ENCODE data around the gene SEMA3B.
"Not testable (repeated sequence)": the region's sequence is repeated elsewhere in the genome, so short reads cannot be mapped to it uniquely, and the experiment has no call there.

SEMA3B gene

DNA sequence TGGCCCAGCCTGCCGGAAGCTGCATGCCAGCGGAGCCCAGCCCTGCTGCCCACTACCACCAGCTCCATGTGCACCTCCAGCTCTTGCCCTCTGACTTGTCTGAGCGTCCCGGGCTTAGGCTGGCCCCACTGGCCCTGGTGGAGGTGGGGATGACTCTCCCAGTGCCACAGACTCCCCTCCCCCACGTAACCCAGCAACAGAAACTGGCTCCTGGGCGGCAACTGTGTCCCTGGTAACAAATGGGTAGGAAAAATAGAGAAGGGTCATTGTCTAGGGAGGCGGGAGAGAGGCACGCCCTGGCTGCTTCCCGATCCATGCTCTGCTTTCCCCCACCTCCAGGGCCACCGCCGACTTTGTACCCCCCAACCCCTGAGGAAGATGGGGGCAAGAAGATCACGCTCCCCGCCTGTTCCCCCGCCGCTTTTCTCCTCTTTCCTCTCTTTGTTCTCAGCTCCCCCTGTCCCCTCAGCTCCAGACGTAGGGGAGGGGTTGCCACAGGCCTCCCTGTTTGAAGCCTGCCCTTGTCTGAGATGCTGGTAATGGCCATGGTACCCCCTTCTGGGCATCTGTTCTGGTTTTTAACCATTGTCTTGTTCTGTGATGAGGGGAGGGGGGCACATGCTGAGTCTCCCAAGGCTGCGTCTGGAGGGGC lies 10.8 kb upstream of the SEMA3B start:
- TF ChIP-seq, protein P1, sequence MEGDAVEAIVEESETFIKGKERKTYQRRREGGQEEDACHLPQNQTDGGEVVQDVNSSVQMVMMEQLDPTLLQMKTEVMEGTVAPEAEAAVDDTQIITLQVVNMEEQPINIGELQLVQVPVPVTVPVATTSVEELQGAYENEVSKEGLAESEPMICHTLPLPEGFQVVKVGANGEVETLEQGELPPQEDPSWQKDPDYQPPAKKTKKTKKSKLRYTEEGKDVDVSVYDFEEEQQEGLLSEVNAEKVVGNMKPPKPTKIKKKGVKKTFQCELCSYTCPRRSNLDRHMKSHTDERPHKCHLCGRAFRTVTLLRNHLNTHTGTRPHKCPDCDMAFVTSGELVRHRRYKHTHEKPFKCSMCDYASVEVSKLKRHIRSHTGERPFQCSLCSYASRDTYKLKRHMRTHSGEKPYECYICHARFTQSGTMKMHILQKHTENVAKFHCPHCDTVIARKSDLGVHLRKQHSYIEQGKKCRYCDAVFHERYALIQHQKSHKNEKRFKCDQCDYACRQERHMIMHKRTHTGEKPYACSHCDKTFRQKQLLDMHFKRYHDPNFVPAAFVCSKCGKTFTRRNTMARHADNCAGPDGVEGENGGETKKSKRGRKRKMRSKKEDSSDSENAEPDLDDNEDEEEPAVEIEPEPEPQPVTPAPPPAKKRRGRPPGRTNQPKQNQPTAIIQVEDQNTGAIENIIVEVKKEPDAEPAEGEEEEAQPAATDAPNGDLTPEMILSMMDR (IDR thresholded peaks at IDR 0.05; ENCODE audit: borderline replicate concordance, insufficient read depth, low read depth, low read length), result no peak
- no peak overlapping the region for H3K4me3 ChIP-seq (ENCODE audit: low read depth, low read length)

DNA sequence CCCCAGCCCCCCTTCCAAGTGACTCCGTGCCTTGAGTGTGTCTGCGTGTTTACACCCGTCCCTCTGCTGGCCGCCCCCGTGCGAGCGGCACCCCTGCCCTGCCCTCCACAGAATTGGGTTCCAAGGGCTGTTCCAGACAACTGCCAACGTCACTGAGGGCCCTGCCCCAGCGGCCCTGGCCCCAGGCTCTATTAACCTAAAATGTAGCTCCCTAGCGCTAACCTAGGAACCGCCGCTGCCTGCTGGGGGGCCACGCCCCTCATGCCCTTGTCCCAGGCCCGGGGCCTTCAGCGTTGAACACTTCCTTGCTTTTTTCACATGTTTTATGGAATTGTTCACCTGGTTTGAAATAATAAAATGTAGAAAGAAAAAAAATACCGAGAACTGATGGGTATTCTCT lies 10.0 kb upstream of the SEMA3B start:
- H3K4me3 ChIP-seq (ENCODE audit: low read depth, low read length), result no peak overlapping the region
- TF ChIP-seq, protein P1 (IDR thresholded peaks at IDR 0.05; ENCODE audit: borderline replicate concordance, insufficient read depth, low read depth, low read length), result no peak

DNA sequence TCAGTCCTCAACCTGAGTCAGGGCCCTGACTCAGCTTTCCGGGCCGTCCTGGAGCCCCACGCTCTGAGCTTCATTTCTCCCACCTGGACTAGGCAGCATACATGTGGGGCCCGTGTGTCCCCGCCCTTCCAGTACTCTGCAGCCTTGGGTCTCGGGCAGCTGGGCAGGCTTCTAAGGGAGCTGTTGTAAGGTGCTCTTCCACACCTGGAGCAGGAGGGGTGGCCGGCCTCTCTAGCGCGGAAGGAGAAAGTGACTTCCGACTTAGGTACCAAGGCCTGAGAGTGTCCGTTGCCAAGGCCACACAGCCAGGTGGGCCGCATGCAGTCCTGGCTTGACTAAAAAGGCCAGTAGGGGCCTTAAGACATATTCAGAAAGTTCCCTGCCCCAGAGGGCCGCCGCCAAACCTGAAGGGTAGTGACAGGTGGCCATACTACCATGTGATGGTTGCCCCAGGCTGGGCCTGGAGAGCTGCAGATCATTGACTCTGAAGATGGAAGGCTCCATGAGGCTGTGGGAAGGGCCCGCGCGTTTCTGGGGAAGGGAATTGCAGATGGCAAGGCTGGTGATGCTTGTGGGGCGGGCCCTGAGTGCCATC lies 9.4 kb upstream of the SEMA3B start:
- TF ChIP-seq, protein P1 (IDR thresholded peaks at IDR 0.05; ENCODE audit: borderline replicate concordance, insufficient read depth, low read depth, low read length), result no peak
- peak overlapping the region; percentile 57 for H3K4me3 ChIP-seq (ENCODE audit: low read depth, low read length)

DNA sequence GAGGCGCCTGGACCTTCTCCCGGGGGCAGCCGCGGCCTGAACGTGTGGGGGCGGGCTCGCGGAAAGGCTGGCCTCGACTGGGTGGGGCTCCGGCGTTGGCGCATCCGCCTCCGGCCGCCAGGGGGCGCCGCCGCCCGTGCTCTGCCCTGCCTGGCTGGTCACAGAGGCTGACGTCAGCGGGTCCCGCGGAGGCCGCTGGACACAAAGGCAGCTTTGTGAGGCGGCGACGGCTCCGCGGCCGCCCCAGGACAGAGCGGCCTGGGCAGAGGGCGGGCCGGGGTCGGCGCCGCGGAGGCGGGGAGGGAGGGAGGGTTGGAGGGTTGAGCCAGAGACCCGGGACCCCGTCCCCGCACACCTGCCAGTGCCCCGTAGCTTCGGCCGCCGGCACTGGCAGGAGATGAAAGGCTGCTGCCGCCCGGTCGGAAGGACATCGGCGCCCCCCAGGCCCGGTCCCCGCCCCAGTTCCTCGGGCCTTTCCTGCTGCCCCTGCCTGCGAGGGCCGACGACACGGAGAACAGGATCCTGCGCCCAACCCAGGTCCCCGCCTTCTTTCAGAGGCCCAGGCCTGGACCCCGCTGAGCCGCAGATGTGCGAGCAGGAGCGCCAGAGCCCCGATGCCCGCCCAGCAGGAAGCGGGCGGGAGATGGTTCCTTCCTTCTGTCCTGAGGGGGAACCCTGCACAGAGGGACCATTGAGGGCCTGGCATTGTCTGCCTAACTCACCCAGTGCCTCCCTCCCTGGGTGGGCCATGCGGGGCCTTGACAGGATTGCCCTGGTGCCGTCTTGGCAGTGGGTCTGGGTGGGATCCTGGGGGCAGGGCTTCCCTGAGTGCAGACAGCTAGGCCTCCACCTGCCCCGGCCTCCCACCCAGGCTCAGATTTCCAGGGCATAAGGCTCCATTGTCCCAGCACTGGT lies 8.7 kb upstream of the SEMA3B start:
- H3K4me3 ChIP-seq (ENCODE audit: low read depth, low read length), result peak overlapping the region; percentile 57
- TF ChIP-seq, protein P1 (IDR thresholded peaks at IDR 0.05; ENCODE audit: borderline replicate concordance, insufficient read depth, low read depth, low read length), result peak; percentile 99

DNA sequence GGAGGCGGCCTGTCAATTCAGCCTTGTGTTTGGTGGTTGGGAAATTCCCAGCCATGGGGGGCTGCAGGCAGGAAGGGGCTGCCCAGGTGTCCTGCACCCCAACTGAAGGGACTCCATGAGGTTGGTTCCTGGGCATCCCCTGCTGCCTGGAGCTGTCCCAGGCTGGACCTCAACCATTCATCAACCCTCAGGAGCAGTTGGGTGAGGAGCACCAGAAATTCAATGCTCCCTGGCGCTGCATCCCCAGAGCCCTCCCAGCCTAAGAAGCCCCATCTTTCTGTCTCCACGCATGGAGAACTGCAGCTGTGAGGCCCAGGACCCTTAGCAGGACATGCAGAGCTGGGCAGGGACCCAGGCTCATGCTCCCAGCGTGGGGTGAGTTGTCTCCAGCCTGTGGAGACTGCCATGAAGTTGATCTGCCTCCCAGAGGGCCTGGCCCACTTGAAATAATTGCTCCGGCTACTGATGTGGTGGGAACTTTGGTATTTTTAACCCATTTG lies 8.0 kb upstream of the SEMA3B start:
- H3K4me3 ChIP-seq (ENCODE audit: low read depth, low read length), result no peak overlapping the region
- TF ChIP-seq, protein P1 (IDR thresholded peaks at IDR 0.05; ENCODE audit: borderline replicate concordance, insufficient read depth, low read depth, low read length), result no peak

DNA sequence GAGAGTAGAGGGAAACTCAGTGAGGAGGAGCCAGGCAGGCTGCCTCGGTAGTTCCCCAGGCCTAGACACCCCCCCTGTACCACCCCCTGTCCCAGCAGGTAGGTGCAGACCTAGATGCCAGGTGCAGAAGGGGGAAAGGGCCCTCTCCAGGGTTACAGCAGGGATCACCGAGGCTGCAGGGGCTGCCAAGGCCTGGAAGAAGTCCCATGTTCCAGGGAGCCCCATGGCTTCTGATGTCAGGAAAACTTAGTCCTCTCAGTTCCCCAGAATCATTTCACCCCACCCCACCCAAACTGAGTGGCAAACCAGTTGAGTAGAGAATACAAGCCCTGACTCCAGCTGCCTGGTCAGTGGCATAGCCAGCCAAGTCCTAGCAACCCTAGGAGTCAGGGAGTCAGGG lies 7.4 kb upstream of the SEMA3B start:
- H3K4me3 ChIP-seq (ENCODE audit: low read depth, low read length), result no peak overlapping the region
- TF ChIP-seq, protein P1 (IDR thresholded peaks at IDR 0.05; ENCODE audit: borderline replicate concordance, insufficient read depth, low read depth, low read length), result no peak

DNA sequence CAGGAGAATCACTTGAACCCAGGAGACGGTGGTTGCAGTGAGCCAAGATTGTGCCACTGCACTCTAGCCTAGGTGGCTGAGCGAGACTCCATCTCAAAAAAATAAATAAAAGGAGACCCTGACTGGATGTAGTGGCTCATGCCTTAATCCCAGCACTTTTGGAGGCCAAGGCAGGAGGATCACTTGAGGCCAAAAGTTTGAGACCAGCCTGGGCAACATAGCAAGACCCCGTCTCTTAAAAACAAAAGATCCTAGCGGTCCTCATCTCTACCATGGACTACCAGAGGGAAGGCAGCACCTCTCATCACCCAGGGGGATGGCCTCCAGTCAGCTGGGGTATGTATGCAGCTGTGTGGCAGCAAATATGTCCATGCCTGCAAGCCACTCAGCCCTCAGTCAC lies 6.7 kb upstream of the SEMA3B start:
- H3K4me3 ChIP-seq (ENCODE audit: low read depth, low read length), result not testable (repeated sequence)

Measured in GM12875 (cell line).